ENCODE results near the gene KRTAP4-4.

DNA sequence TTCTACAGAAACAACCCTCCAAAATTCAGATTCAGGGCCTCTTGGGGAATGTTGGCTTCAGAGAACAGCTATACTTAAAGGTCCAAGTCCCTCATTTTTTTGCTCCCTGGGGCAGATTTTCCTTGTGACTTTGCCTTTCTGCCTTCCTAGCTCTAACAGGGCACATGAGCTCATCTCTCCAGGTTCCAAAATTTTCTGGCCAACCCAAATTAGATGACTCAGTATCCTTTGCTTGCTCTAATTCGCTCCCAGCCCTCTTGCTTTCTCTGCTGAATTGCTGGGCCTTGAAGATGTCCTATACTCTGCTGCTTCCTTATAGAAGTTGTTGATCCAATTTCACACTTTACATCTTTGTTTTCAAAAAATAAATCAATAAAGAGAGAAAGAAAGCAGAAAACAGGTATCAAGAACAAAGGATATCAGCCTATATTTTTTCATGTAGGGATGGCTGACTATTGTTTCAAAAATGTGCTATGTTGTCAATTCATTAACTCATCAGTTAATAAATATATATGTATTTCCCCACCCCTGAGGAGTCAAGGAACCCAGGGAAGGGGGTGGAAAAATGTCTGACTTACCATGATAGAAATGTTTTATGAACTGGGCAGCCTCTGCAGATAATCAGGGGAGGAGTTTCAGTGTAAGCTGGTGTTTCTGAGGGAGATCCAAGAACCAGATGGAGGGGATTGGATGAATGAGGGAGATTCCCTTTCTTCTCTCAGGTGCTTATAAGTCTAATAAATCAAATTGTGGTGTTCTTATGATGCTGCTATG lies 18.5 kb upstream of the KRTAP4-4 start:
- TF ChIP-seq PPARA (CRISPR knock-in tag; IDR thresholded peaks at IDR 0.05; ENCODE audit: borderline replicate concordance) (no peak), RARB (CRISPR knock-in tag; IDR thresholded peaks at IDR 0.05) (no peak), ESRRG (CRISPR knock-in tag; IDR thresholded peaks at IDR 0.05) (no peak), ZFP30 (CRISPR knock-in tag; IDR thresholded peaks at IDR 0.05) (no peak), BACH2 (CRISPR knock-in tag; IDR thresholded peaks at IDR 0.05; ENCODE audit: borderline replicate concordance) (no peak), ZNF70 (CRISPR knock-in tag; IDR thresholded peaks at IDR 0.05) (no peak)

All from SK-N-SH treated with all-trans-retinoic acid at 6 μM for 48 hours (cell line).